Breast epithelium (tissue), 4 donors: Measurements from ENCODE around the gene DNAJB13. TPM values are rescaled to one million over a fixed set of nuclear protein-coding genes. Genes with fewer than 3 reads are reported as not detected.

Source experiments
- DNase-seq, 2 donors: peaks; one replicate each; pipeline ENCODE4 v3.0.0-alpha.2; 2019; ENCODE audit warnings: low spot score in 2 of 2
- H3K27ac ChIP-seq, 2 donors: fragments of 200-600 bp; sonication (generic) in 1 of 2; one replicate each; pipeline ENCODE4 v1.5.1; 2016 to 2019; ENCODE audit warnings: mild to moderate bottlenecking in 1 of 2
- H3K27me3 ChIP-seq, 2 donors: fragments of 200-600 bp; sonication (generic) in 1 of 2; one replicate each; pipeline versions ENCODE4 v1.5.1 to v1.6.0; 2017 to 2019; ENCODE audit warnings: control low read depth in 1 of 2, mild to moderate bottlenecking in 1 of 2
- H3K36me3 ChIP-seq: fragments of 200-600 bp; one replicate; pipeline ENCODE4 v1.5.1; 2019
- H3K4me1 ChIP-seq, 2 donors: fragments of 200-600 bp; sonication (generic); one replicate each; pipeline ENCODE4 v1.5.1; 2016 to 2019; ENCODE audit warnings: control low read depth in 1 of 2
- H3K4me3 ChIP-seq, 3 donors: fragments of 200-600 bp; sonication (generic); 1 replicate in 2 of 3; 2 replicates in 1 of 3; pipeline ENCODE4 v1.5.1; 2016 to 2019; ENCODE audit warnings: mild to moderate bottlenecking in 3 of 3, moderate library complexity in 2 of 3
- H3K9me3 ChIP-seq, 2 donors: fragments of 200-600 bp; sonication (generic) in 1 of 2; one replicate each; pipeline ENCODE4 v1.5.1; 2016 to 2019; ENCODE audit warnings: control low read depth in 1 of 2
- POLR2A ChIP-seq: fragments of 450-650 bp; IDR thresholded peaks from one replicate; pipeline ENCODE4 v1.6.1; 2016; ENCODE audit warnings: antibody characterized with exemption, mild to moderate bottlenecking, moderate library complexity
- POLR2AphosphoS5 ChIP-seq, 3 donors: sonication (generic); formaldehyde crosslinking; IDR thresholded peaks; one replicate each; pipeline ENCODE4 v1.6.1; 2017; ENCODE audit warnings: antibody characterized with exemption in 3 of 3
- intact Hi-C: fragments of 100-400 bp; cut with DNase I; formaldehyde crosslinking; loops from one replicate; pipeline ENCODE4 v1.15.1; 2023; ENCODE audit warnings: low total_unique reads
- total RNA-seq, 3 donors: library from RNA; depleted of rRNA; stranded (reverse); fragments of >200 nt; gene quantifications; one replicate each; pipeline ENCODE4 v1.1.0, GENCODE V29; 2016
- TF ChIP-seq, protein P1 (sequence below), 3 donors: fragments of 450-650 bp; IDR thresholded peaks; one replicate each; pipeline ENCODE4 v1.5.1; 2016 to 2017; ENCODE audit warnings: antibody characterized with exemption in 3 of 3, mild to moderate bottlenecking in 3 of 3, moderate library complexity in 3 of 3

The DNAJB13 gene
- total RNA-seq, 3 donors from 2014 or later: not detected

DNA sequence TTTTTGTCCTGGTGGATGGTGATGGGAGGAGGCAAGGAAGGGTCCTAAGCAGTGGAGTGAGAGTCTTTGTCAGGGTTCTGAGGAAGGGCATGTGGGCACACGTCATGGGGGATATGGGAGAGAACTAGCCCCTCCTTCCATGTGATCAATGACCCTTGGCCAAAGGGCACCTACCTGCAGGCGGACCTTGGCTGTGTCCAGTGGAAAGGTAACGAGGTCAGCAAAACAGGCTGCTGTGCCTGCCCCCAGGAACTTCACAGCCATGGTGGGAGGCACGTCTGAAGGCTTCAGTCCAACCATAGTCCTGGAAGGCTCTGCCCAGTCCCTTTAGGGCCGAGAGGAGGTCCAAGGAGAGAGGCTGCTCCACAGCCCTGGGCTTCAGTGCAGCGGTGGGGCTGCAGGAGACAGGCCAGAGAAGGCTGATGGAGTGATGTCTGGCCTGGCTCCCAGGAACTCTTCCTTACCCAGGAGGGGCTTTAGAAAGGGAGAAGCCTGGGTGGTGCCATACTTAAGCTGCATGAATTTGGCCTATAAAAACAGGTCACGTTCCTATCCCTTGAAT, 56.0 kb downstream of the DNAJB13 start:
- Histone ChIP-seq H3K27ac (no peak overlapping the region), H3K27me3 (no peaks in the 10 kb centered on the region), H3K4me1 (no peaks in the 10 kb centered on the region), H3K9me3 (no peaks in the 10 kb centered on the region), H3K36me3 (no peaks in the 10 kb centered on the region), H3K4me3 (no peak overlapping the region)
- TF ChIP-seq POLR2A (no peak), POLR2AphosphoS5 (IDR thresholded peaks at IDR 0.05) (no peak)
- TF ChIP-seq, protein P1, sequence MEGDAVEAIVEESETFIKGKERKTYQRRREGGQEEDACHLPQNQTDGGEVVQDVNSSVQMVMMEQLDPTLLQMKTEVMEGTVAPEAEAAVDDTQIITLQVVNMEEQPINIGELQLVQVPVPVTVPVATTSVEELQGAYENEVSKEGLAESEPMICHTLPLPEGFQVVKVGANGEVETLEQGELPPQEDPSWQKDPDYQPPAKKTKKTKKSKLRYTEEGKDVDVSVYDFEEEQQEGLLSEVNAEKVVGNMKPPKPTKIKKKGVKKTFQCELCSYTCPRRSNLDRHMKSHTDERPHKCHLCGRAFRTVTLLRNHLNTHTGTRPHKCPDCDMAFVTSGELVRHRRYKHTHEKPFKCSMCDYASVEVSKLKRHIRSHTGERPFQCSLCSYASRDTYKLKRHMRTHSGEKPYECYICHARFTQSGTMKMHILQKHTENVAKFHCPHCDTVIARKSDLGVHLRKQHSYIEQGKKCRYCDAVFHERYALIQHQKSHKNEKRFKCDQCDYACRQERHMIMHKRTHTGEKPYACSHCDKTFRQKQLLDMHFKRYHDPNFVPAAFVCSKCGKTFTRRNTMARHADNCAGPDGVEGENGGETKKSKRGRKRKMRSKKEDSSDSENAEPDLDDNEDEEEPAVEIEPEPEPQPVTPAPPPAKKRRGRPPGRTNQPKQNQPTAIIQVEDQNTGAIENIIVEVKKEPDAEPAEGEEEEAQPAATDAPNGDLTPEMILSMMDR (IDR thresholded peaks at IDR 0.05): no peak
- no peak for DNase-seq
- intact Hi-C loops: loop anchor here (5.0 kb wide), 1 partner anchor 195 kb away; no protein-coding TSS in a partner anchor

DNA sequence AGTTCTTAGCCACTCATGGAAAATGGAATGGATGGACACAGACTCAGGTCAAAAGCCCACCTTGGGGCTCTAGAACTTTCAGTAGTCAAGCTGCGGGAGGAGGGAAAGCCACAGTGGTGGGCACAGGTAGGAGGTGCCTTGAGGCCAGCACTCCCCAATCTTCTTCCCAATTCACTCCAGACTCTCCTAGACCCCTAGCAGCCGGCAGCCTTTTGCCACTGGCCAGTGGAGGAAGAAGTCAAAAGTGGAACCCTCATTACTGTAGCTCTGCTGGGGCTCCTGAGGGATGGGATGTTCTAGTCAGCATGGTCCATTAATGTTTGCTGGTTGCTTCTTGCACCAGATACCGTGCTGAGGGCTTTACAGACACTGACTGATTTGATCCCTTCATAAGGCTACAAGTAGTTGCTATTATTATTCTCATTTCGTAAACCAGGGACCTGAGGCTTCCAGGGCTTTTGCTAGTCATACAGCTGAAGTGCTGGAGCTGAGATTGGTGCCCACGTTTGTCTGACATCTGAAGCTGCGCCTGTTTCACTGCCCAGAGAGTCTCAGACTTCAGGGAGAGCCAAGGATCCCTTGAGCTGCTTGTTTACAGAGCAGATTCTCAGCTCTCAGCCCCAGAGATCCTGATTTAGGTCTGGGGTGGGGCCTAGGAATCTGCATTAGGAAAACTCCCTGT, 57.0 kb downstream of the DNAJB13 start:
- TF ChIP-seq, protein P1 (IDR thresholded peaks at IDR 0.05): no peak
- TF ChIP-seq POLR2AphosphoS5 (IDR thresholded peaks at IDR 0.05) (no peak), POLR2A (no peak)
- Histone ChIP-seq H3K4me3 (no peak overlapping the region), H3K9me3 (no peaks in the 10 kb centered on the region), H3K36me3 (no peaks in the 10 kb centered on the region), H3K27me3 (no peaks in the 10 kb centered on the region), H3K4me1 (no peaks in the 10 kb centered on the region), H3K27ac (no peak overlapping the region)
- intact Hi-C loops: loop anchor here (5.0 kb wide), 1 partner anchor 196 kb away; no protein-coding TSS in a partner anchor
- DNase-seq: no peak

DNA sequence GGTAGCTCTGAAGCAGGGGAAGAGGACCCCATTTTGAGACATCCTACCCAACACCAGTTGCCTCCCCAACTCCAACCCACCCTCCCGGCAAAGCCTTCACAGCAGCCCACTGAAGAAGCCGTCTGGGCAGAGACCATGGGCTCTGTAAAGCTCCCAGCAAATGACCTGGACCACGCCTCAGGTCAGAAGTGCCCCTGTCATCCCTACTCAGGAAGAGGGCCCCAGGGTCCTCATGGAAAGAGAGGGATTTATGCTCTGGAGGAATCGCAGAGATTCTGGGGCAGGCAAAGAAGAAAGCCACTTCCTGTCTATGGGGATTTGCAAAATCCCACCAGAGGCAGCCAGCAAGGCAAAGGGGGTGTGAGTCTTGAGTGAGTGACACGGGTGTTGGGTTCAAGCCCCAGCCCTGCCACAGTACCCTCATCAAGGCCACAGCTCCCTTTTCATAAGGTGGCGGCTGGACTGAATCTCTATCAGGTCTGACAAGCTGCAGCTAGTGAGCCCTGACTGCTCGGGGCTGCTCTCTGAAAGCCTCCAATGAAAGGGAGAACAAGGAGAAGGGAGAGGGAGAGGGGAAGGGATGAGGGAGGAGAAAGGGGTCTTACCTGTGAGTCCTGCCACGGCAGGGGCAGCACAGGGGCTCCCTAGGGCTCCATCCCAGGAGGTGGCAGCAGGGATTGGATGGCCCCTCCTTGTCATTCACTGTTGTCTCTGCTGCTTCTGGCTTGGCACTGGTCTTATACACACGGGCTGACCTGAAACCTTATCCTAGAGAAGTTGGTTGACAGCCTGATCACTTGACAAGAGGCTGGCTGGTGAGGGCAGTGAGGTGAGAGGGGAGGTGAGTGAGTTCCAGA, 57.8 kb downstream of the DNAJB13 start, which contains the start of gene UCP3:
Gene UCP3 (minus strand): TSS at position 713 of the 857 bp plus-strand sequence. CDS start 2,043 bp downstream, outside the sequence.
- H3K27ac ChIP-seq: no peak within 1 kb of the TSS
- no peaks in the 10 kb centered on the region for H3K9me3 ChIP-seq
- no peaks in the 10 kb centered on the region for H3K36me3 ChIP-seq
- H3K4me1 ChIP-seq: no peaks in the 10 kb centered on the region
- no peak within 1 kb of the TSS for H3K4me3 ChIP-seq
- intact Hi-C loops: loop anchor here (5.0 kb wide), 1 partner anchor 196 kb away; no protein-coding TSS in a partner anchor
- no peak for TF ChIP-seq POLR2A
- no peak for TF ChIP-seq POLR2AphosphoS5 (IDR thresholded peaks at IDR 0.05)
- TF ChIP-seq, protein P1 (IDR thresholded peaks at IDR 0.05): no peak
- no peak for DNase-seq
- no peaks in the 10 kb centered on the region for H3K27me3 ChIP-seq

DNA sequence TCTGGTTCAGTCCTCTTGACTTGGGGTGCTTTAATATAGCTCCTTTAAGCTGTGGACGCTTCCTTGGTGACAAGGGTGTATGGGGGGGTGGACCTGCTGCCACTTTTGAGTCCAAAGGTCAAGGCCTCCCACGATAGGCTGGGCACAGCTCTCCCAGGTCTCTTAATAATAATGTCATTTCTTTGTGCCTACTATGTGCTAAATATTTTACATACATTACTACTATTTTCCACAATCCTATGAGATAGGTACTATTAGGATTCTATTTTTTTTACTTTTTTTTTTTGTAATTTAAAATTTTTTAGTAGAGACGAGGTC, 58.4 kb downstream of the DNAJB13 start:
- no peak for DNase-seq
- intact Hi-C loops: loop anchor here (5.0 kb wide), 1 partner anchor 197 kb away; no protein-coding TSS in a partner anchor
- H3K9me3 ChIP-seq: no peaks in the 10 kb centered on the region
- H3K27ac ChIP-seq: no peak overlapping the region
- TF ChIP-seq POLR2AphosphoS5 (IDR thresholded peaks at IDR 0.05) (no peak), POLR2A (no peak)
- TF ChIP-seq, protein P1 (IDR thresholded peaks at IDR 0.05): no peak
- H3K4me3 ChIP-seq: no peak overlapping the region
- no peaks in the 10 kb centered on the region for H3K36me3 ChIP-seq
- no peaks in the 10 kb centered on the region for H3K27me3 ChIP-seq
- H3K4me1 ChIP-seq: no peaks in the 10 kb centered on the region
